ENCODE measurements around the gene FLYWCH1.
"Not testable (repeated sequence)": the region's sequence is repeated elsewhere in the genome, so short reads cannot be mapped to it uniquely, and the experiment has no call there.

DNA sequence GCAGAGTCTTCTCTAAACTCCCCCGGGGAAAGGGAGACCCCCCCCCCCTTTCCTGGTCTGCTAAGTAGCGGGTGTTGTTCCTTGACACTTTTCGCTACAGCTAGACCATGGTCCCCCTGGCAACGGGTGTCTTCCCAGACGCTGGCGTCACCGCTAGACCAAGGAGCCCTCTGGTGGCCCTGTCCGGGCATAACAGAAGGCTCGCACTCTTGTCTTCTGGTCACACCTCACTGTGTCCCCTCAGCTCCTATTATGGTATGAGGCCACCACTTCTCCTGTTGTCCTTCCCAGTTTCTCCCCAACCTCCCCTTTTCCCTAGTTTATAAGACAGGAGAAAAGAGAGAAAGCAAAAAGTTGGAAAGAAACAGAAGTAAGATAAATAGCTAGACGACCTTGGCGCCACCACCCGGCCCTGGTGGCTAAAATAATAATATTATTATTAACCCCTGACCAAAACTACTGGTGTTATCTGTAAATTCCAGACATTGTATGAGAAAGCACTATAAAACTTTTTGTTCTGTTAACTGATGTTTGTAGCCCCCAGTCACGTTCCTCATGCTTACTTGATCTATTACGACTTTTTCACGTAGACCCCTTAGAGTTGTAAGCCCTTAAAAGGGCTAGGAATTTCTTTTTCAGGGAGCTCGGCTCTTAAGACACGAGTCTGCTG is 4.5 kb upstream of the FLYWCH1 start:
- peak; percentile 43 to 88 (median 55) for TF ChIP-seq CTCF (IDR thresholded peaks at IDR 0.05)
- TF ChIP-seq POLR2A (IDR thresholded peaks at IDR 0.05; ENCODE audit: low read depth); EP300 (IDR thresholded peaks at IDR 0.05): not testable (repeated sequence)
- TF ChIP-seq POLR2AphosphoS5 (IDR thresholded peaks at IDR 0.05) = peak in 1 of 2 donors; percentile 12
